ENCODE data around the gene MYO7B.

MYO7B gene

DNA sequence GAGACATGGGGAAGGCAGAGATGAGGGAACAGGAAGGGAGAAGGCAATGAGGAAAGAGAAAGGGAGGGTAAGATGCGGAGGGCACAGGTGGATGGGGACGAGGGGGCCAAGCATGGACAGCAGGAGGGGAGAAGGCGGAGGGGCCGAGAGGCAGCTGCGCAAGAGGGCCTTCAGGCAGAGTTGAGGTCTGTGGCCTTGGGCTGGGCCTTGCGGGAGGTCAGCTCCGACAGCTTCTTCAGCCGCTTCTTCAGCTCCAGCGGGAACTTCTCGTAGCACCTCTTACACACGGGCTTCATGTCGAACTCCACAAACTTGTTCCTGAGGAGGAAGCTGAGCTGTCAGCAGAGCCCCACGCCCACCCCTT is 103.6 kb downstream of the MYO7B start:
- no peak for DNase-seq

DNA sequence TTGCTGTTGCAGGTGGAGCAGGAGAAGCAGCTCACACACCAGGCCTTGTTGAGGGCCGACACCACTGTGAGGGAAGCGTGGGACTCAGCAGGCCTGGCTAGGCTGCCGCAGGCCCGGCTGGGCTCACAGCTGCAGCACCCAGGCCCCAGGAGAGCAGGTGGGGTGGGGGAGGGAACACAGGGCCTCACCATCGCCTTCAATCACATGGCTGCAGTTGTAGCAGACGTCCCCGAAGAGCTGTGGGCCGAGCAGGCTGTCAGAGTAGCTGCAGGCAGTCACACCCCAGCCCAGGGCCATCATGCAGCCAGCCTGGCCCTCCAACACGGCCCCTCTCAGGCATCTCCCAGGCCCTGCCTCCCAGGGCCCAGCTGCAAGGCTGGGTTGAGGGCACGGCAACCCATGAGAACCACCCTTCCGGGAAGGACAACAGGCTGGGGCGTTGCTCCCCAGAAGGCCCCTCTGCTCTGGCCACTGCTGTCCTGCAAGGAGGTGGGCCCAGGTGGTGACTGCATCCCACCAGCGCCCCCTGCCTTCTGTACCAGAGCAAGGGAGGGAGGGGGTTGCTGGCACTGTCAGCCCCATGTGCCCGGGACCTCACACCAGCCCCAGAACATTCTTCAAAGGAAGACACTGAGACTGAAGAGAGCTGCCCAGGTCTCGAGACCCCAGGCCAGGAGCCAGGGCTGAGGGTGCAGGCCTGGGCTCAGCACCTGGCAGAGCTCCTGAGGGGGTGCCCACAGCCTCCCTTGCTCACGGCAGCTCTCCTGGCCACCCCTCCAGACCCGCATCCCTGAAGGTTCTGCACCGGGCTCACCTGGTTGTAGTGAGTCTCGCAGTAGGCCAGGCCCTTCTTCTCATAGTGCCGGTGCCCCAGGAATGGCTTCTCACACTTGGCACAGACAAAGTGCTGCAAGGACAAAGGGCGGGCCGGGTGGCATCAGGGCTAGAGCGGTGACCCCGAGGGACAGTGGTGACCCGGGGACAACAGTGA is 104.9 kb downstream of the MYO7B start:
- DNase-seq: peak; percentile 72

DNA sequence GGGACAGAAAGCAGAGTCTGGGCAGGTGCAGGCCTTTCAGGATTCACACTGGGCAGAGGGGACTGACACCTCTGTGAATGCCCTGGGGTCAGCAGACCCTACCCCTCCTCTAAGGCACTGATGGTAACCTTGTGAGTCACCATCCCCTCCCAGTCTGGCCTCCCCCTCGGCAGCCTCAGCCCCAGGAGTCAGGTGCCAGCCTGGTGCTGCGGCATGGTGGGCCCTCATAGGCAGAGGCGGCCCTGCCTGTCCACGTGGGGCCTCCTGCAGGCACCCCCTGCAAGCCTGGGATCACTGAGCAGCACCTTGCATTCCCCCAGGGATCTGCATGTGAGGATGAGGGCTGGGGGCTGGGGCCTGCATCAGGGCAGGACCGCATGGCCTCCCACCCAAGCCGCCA is 105.7 kb downstream of the MYO7B start:
- DNase-seq: peak; percentile 60

DNA sequence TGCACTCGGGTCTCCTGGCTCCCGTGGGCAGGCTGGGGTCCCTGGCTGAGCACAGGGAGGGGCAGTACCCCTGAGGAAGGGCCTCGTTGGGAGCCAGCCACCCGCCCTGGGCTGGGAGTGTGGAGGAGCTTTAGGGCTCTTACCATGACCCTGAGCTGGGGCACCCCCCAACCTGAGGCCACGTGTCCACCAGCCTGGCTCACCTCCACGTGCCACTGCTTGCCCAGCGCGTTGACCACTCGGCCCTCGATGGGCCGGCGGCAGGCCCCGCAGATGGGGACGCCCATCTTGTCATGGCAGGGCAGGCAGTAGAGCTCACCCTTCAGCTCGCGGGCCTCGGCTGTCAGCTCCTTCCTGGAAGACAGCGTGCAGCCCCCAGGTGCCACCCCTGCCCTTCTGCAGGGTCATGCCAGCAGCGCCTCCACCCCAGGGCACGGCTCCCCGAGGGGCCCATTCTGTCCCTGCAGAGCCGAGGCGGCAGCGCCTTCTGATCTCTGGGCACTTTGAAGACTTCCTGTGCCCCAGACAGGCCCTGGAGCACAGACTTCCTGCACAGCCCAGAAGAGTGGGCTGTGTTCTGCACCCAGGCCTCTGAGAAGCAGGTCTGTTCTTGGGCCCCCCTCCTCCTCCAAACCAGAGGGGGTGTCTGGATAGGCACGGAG is 106.5 kb downstream of the MYO7B start:
- peak; percentile 70 for DNase-seq

- no peak for DNase-seq
These were observed 107.4 kb downstream of the MYO7B start for GRCh38 chr2:127642706-127643438.

- DNase-seq: no peak
These were observed 108.1 kb downstream of the MYO7B start for GRCh38 chr2:127643439-127644065.

GRCh38 chr2:127644066-127645025 is 108.9 kb downstream of the MYO7B start:
- DNase-seq: no peak

DNA sequence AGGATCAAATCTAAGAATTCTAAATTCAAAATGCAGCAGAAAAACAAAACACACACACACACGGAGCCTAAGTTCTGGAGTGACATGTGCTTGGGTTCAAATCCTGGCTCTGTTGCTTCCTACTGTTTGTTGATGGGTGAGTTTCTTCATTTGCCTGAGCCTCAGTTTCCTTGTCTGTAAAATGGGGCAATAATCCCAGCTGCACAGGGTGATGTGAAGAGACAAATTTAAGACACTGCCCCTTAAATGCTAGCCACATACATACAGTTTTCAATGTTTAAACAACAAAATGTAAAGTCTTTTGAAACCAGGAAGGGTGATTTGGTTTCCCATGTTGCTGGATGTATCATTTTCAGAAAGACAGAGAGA is 109.5 kb downstream of the MYO7B start:
- no peak for DNase-seq

- DNase-seq: no peak
These were observed 110.2 kb downstream of the MYO7B start, which contains the start of gene GPR17 for GRCh38 chr2:127645395-127646291. GPR17 (plus strand) TSS chr2:127646153; CDS start chr2:127650736, 4,583 bp downstream.

DNA sequence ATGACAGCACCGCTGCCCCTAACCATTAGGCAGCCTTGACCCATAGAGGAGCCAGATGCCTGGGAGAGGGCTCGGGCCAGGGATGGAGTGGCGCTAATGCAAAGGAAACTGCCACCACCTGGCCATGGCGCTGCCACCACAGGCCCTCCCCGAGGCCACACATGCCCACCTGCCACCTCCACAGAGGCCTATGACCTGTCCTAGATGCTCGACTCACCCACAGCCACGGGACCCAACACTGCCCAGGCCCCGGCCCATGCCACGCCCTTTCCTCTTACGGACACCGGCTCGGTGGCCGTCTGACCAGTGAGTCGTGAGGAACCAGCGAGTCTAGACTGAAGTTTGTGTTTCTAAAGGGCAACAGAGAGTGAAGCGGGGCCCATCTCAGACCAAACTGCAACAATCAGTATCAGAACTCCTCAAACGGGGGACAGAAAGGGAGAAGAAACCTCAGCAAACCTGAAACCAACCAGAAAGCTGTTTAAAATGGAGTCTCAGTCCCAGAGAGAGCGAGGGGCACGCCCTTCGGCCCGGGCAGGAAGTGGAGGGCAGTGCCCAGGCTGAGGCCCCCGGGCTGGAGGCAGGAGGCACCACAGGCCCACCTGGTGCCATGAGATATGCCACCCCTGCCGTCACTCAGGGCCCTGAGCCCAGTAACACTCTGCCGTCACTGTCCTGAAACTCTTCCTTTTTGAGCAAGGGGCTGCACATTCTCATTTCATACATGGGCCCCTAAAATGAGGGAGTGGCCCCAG is 111.2 kb downstream of the MYO7B start:
- no peak for DNase-seq

GRCh38 chr2:127647242-127648190 is 112.0 kb downstream of the MYO7B start:
- DNase-seq: no peak

- DNase-seq: no peak
These were observed 112.8 kb downstream of the MYO7B start for GRCh38 chr2:127648321-127648720.

GRCh38 chr2:127649100-127649611 is 113.7 kb downstream of the MYO7B start:
- no peak for DNase-seq

DNA sequence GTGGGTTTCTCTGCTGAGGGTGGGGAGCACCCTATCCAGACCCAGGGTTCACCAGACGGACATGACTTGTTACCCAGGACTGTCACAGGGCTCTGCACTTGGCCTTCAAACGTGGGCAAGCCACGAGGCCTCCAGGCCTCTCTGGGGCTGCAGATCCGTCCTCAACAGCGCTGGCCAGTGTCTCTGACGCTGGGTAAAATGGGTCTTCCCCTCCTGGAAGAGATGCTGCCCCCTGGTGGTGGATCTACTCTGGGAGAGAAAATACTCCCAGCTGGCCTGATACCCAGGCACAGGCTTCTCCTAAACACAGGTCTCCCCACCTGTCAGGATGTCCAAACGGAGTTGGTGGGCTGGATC is 114.2 kb downstream of the MYO7B start:
- peak; percentile 96 for DNase-seq

DNA sequence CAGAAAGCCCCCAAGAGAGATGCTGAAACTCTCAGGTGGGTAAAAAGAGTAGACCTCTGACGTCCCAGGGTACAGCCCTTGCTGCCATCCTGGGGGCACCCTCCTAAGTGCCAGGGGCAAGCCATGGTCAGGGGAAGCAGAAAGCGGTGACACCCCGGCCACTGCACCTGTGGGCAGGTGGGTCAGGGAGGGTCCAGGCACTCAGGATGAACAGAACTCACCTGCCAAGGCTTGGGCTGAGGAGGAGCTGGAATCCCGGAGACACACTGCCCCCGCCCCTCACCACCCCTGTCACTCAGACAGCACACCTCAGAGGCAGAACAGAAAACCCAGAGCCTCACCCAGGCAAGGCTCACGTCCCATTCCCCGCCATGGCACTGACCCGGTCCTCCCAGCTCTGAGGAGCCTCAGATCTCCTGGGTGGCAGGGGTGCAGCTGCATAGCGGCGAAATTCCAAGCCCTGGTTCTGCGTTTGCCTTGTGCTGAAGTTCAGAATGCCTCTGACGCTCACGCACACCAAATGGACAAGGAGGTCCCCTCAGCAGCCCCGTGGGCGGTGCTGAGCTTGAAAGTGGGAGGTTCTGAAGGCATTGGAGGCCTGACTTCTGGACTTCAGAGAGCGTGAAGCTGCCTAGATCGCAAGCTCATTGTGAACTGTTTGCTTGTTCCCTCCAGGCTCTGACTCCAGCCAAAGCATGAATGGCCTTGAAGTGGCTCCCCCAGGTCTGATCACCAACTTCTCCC is 114.7 kb downstream of the MYO7B start:
- no peak for DNase-seq

DNA sequence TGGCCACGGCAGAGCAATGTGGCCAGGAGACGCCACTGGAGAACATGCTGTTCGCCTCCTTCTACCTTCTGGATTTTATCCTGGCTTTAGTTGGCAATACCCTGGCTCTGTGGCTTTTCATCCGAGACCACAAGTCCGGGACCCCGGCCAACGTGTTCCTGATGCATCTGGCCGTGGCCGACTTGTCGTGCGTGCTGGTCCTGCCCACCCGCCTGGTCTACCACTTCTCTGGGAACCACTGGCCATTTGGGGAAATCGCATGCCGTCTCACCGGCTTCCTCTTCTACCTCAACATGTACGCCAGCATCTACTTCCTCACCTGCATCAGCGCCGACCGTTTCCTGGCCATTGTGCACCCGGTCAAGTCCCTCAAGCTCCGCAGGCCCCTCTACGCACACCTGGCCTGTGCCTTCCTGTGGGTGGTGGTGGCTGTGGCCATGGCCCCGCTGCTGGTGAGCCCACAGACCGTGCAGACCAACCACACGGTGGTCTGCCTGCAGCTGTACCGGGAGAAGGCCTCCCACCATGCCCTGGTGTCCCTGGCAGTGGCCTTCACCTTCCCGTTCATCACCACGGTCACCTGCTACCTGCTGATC is 115.4 kb downstream of the MYO7B start:
- DNase-seq: no peak

DNA sequence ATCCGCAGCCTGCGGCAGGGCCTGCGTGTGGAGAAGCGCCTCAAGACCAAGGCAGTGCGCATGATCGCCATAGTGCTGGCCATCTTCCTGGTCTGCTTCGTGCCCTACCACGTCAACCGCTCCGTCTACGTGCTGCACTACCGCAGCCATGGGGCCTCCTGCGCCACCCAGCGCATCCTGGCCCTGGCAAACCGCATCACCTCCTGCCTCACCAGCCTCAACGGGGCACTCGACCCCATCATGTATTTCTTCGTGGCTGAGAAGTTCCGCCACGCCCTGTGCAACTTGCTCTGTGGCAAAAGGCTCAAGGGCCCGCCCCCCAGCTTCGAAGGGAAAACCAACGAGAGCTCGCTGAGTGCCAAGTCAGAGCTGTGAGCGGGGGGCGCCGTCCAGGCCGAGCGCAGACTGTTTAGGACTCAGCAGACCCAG is 115.9 kb downstream of the MYO7B start:
- no peak for DNase-seq
